GM19468 (cell line): ENCODE data around the gene SOAT1.
"Not testable (repeated sequence)": the region's sequence is repeated elsewhere in the genome, so short reads cannot be mapped to it uniquely, and the experiment has no call there.

Experiments
- ATAC-seq: cut with Tn5 transposase; IDR thresholded peaks from one replicate; pipeline ENCODE4 v1.9.1; 2021; ENCODE audit warnings: mild to moderate bottlenecking, moderate library complexity, moderate number of reproducible peaks; ENCODE audit not compliant: unreplicated experiment; ENCODE audit errors: extremely low read depth

The SOAT1 gene

GRCh38 chr1:179341943-179342547, 48.4 kb downstream of the SOAT1 start:
- no peak for ATAC-seq

- ATAC-seq: no peak
These were observed 49.3 kb downstream of the SOAT1 start for GRCh38 chr1:179342740-179343404.

- no peak for ATAC-seq
These were observed 57.7 kb downstream of the SOAT1 start for GRCh38 chr1:179351281-179351680.

- ATAC-seq: no peak
These were observed 58.6 kb downstream of the SOAT1 start for GRCh38 chr1:179352236-179352635.

- no peak for ATAC-seq
These were observed 59.9 kb downstream of the SOAT1 start for GRCh38 chr1:179353546-179353945.

GRCh38 chr1:179361631-179362030, 68.0 kb downstream of the SOAT1 start:
- not testable (repeated sequence) for ATAC-seq

GRCh38 chr1:179365342-179366092, 71.9 kb downstream of the SOAT1 start, which contains the start of gene AXDND1:
Gene AXDND1 (plus strand): TSS chr1:179365971. CDS start chr1:179366510, 539 bp downstream.
- ATAC-seq: peak; percentile 81

- no peak for ATAC-seq
These were observed 72.7 kb downstream of the SOAT1 start for GRCh38 chr1:179366093-179366800.

- no peak for ATAC-seq
These were observed 76.2 kb downstream of the SOAT1 start for GRCh38 chr1:179369751-179370341.

GRCh38 chr1:179372160-179372559, 78.6 kb downstream of the SOAT1 start:
- ATAC-seq: no peak

- no peak for ATAC-seq
These were observed 82.6 kb downstream of the SOAT1 start for GRCh38 chr1:179376223-179376622.

- no peak for ATAC-seq
These were observed 86.7 kb downstream of the SOAT1 start for GRCh38 chr1:179380299-179380698.

GRCh38 chr1:179384027-179384426, 90.4 kb downstream of the SOAT1 start:
- no peak for ATAC-seq

- no peak for ATAC-seq
These were observed 91.9 kb downstream of the SOAT1 start for GRCh38 chr1:179385510-179385909.

GRCh38 chr1:179393721-179394120, 100.1 kb downstream of the SOAT1 start:
- ATAC-seq: no peak

- ATAC-seq: not testable (repeated sequence)
These were observed 105.8 kb downstream of the SOAT1 start for GRCh38 chr1:179399399-179399798.
